Stimulated activated CD4-positive, alpha-beta T cell treated with anti-CD3 and anti-CD28 coated beads, TNF-alpha, amount 100 ng/mL, for 4 hours (primary cell): Measurements from ENCODE around the gene MGAT1.
"Not testable (repeated sequence)": the region's sequence is repeated elsewhere in the genome, so short reads cannot be mapped to it uniquely, and the experiment has no call there.

Experiments used
- DNase-seq, 3 experiments: peaks; one replicate each; pipeline ENCODE4 v3.0.0-alpha.2; 2020; ENCODE audit warnings: low read depth in 3 of 3

Gene MGAT1

GRCh38 chr5:180806351-180807011 is 3.9 kb upstream of the MGAT1 start:
- DNase-seq, result no peak

- no peak for DNase-seq
Measured at GRCh38 chr5:180804129-180804618, 1.6 kb upstream of the MGAT1 start.

GRCh38 chr5:180803181-180804128 is 849 bp upstream of the MGAT1 start:
- peak; percentile 61 to 66 (median 64) for DNase-seq

- no peak for DNase-seq
Measured at GRCh38 chr5:180801596-180802324, 846 bp downstream of the MGAT1 start.

- DNase-seq, result no peak
Measured at GRCh38 chr5:180799902-180800801, 2.5 kb downstream of the MGAT1 start.

GRCh38 chr5:180799194-180799593 is 3.4 kb downstream of the MGAT1 start:
- no peak for DNase-seq

- no peak for DNase-seq
Measured at GRCh38 chr5:180798193-180798592, 4.4 kb downstream of the MGAT1 start.

- DNase-seq, result no peak
Measured at GRCh38 chr5:180797256-180798192, 5.1 kb downstream of the MGAT1 start.

GRCh38 chr5:180795771-180796313 is 6.8 kb downstream of the MGAT1 start:
- DNase-seq, result no peak

GRCh38 chr5:180792965-180793287 is 9.7 kb downstream of the MGAT1 start:
- DNase-seq, result no peak

GRCh38 chr5:180792287-180792964 is 10.2 kb downstream of the MGAT1 start:
- DNase-seq, result no peak

- DNase-seq, result no peak
Measured at GRCh38 chr5:180791611-180792213, 10.9 kb downstream of the MGAT1 start.

GRCh38 chr5:180790524-180790923 is 12.1 kb downstream of the MGAT1 start:
- DNase-seq, result no peak

GRCh38 chr5:180790020-180790419 is 12.6 kb downstream of the MGAT1 start:
- DNase-seq, result no peak

- DNase-seq, result not testable (repeated sequence)
Measured at GRCh38 chr5:180788651-180789410, 13.8 kb downstream of the MGAT1 start.

GRCh38 chr5:180787711-180788431 is 14.7 kb downstream of the MGAT1 start:
- no peak for DNase-seq
